IMR-90 (cell line): ENCODE results near the gene CLRN3.

Experiments used
- CEBPB ChIP-seq: IDR thresholded peaks from 2 replicates; pipeline ENCODE4 v1.6.1; 2012; ENCODE audit warnings: low read depth, low read length, improper control_type of control experiment
- MAFK ChIP-seq: IDR thresholded peaks from 2 replicates; pipeline ENCODE4 v1.6.1; 2012; ENCODE audit warnings: low read depth, low read length, improper control_type of control experiment
- RCOR1 ChIP-seq: IDR thresholded peaks from 2 replicates; pipeline ENCODE4 v1.6.1; 2012; ENCODE audit warnings: mild to moderate bottlenecking, low read length, improper control_type of control experiment; ENCODE audit not compliant: insufficient replicate concordance
- TF ChIP-seq, protein P1 (sequence below): conservative IDR thresholded peaks from 2 replicates; pipeline ENCODE4 v1.5.1; 2012; ENCODE audit warnings: mild to moderate bottlenecking, low read depth, low read length, improper control_type of control experiment
- TF ChIP-seq, protein P2 (sequence below): fragments of 150-350 bp; IDR thresholded peaks from 2 replicates; pipeline ENCODE4 v1.6.1; 2017; ENCODE audit warnings: mild to moderate bottlenecking, antibody characterized with exemption, low read length, low read depth

DNA sequence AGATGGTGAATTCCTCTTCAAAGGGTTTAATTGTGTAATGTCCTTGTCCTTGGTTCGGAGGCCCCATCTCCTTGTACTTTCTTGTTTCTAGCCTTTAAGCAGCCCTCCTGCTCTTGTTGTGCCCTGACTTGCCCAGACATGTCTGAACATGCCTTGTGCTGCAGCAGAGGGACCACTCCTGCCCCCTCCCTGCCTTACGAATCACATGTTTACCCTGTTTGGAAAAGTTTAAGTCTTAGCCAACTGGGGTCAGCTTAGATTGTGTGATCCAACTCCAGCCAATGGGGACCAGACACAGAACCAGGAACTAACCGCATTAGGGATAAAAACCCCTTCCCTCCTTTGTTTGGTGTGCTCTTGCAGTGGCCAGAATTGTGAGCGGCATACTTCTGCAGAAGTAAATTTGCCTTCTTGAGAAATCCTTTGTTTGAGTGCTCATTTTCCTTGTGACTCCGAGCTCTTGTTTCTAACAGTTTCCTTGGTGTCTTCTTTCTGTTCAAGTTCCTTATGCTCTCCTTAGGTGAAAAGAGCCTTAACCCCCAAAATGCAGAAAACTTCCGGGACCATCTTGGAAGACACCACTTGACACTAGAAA is 29.4 kb downstream of the CLRN3 start:
- TF ChIP-seq, protein P1, sequence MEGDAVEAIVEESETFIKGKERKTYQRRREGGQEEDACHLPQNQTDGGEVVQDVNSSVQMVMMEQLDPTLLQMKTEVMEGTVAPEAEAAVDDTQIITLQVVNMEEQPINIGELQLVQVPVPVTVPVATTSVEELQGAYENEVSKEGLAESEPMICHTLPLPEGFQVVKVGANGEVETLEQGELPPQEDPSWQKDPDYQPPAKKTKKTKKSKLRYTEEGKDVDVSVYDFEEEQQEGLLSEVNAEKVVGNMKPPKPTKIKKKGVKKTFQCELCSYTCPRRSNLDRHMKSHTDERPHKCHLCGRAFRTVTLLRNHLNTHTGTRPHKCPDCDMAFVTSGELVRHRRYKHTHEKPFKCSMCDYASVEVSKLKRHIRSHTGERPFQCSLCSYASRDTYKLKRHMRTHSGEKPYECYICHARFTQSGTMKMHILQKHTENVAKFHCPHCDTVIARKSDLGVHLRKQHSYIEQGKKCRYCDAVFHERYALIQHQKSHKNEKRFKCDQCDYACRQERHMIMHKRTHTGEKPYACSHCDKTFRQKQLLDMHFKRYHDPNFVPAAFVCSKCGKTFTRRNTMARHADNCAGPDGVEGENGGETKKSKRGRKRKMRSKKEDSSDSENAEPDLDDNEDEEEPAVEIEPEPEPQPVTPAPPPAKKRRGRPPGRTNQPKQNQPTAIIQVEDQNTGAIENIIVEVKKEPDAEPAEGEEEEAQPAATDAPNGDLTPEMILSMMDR: no peak
- TF ChIP-seq CEBPB (no peak), RCOR1 (no peak), MAFK (no peak)
- TF ChIP-seq, protein P2, sequence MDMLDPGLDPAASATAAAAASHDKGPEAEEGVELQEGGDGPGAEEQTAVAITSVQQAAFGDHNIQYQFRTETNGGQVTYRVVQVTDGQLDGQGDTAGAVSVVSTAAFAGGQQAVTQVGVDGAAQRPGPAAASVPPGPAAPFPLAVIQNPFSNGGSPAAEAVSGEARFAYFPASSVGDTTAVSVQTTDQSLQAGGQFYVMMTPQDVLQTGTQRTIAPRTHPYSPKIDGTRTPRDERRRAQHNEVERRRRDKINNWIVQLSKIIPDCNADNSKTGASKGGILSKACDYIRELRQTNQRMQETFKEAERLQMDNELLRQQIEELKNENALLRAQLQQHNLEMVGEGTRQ: no peak
